ENCODE results near the gene PSMB8.

The PSMB8 gene

DNA sequence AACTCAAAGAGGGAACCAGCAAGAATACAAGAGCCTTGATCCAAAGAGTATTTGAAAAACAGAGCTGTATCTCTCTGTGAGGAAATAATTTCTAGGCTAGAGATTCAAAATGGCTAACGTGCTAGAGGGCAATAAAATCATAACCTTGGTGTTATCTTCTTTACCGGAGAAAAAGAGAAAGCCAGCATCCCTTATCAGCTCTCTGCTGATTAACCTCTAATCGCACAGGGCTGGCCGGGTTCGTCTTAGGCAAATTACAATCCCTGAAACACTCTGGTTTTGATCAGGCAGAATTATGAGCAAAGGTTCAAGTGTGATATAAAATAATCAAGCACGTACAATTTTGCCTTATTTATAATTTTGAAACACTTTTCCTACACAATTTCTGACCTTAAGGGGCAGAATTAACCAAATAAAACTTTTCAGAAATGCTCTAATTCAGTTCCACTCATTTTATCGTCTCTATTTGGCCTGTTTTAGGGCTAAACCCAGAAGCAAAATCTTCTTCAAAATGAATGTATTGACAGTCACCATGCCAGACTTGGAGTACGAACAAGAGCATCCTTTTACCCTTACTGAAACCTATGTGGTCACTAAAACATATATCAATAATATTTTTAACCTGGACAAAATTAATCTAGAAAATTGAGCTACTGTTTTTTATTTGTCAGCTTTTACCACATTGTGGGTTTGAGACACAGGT lies 23.9 kb upstream of the PSMB8 start:
- TF ChIP-seq CTCF (IDR thresholded peaks at IDR 0.05; ENCODE audit: borderline replicate concordance, insufficient read depth, low read depth, low read length): no peak
- H3K4me3 ChIP-seq (ENCODE audit: low read depth, low read length): no peak overlapping the region

DNA sequence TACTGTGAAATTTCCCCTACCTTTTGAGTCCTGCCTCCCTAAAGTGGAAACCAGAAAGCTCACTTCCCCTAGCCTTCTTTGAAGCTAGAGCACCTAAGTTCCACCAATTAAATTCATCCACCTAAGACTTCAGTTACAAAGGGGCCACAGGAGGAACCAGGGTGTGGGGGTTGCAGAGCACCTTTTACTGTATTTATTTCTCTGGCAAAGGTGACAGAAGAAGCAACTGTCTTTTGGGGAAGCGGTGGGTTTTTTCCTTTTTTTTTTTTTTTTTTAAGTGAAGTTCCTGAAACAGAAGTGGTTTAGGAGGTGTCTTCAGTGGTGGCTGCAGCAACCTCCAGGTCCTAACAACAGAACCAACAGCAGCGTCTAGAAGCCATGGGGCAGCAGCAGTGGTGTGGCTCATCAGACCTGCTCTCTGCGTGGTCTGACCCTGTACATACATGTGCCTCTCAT lies 23.2 kb upstream of the PSMB8 start:
- no peak overlapping the region for H3K4me3 ChIP-seq (ENCODE audit: low read depth, low read length)
- TF ChIP-seq CTCF (IDR thresholded peaks at IDR 0.05; ENCODE audit: borderline replicate concordance, insufficient read depth, low read depth, low read length): no peak

DNA sequence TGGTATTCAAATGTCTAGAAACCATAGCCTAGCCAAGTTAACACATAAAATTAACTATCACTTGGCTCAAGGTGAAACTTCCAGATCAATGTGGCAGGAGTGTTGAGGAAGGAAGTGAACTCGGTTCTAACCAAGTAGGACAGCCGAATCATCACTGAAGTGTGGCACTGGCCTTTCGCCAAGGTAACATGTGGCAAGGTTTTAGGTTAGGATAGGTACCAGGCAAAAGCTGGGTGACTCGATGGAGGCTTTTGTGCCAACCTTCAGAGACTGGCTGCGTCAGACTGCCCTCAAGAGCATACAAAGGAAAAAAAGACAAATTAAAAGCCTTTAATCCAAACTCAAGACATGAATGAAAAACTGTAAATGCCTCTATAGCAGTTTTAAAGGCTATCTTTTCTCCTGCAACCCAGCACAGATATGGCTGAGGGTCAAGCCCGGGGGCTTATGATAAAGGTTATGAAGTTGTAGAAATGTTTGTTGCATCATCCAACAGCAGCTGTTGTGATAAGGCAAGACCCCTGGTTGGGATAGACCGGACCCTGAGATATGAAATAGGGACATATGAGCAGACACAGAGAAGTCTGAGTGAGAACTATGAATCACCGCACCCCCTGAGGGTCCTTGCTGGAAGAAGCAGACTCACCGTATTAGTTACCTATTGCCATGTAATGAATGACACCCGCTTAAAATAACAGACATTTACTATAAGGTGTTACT lies 22.0 kb upstream of the PSMB8 start:
- no peak for TF ChIP-seq CTCF (IDR thresholded peaks at IDR 0.05; ENCODE audit: borderline replicate concordance, insufficient read depth, low read depth, low read length)
- no peak overlapping the region for H3K4me3 ChIP-seq (ENCODE audit: low read depth, low read length)

DNA sequence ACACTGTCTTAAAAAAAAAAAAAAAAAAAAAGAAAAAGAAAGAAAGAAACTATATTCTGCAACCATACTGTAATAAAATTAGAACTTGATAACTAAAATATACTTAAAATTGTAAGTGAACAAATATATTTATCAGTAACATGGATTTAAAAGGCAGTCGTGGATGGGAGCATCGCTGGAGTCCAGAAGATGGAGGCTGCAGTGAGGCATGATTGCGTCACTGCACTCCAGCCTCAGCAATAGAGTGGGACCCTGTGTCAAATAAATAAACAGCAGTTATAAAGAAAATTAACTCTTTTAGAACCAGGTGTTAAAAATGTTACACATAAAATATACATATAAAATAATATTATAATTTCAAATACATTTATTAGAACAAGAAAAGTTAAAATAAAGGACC lies 18.9 kb upstream of the PSMB8 start:
- H3K4me3 ChIP-seq (ENCODE audit: low read depth, low read length): no peak overlapping the region
- TF ChIP-seq CTCF (IDR thresholded peaks at IDR 0.05; ENCODE audit: borderline replicate concordance, insufficient read depth, low read depth, low read length): no peak

DNA sequence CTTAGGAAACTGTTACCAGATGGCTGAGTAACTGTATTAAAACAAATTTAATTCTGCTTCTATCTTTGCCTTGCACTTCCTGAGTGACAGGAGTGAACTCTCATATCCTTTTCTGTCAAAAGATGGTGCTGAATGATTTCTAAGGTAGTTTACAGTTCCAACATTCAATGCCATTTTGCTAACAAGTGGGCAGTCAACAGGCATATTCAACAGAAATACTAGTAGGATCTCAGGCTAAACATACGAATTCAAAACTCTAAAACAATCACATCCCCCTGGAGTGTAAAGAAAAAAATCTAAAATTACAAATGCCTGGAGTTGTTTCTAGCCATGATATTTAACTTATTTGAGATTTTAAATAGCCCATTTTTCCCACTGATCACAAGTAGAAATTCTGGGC lies 16.8 kb upstream of the PSMB8 start:
- no peak overlapping the region for H3K4me3 ChIP-seq (ENCODE audit: low read depth, low read length)
- no peak for TF ChIP-seq CTCF (IDR thresholded peaks at IDR 0.05; ENCODE audit: borderline replicate concordance, insufficient read depth, low read depth, low read length)

DNA sequence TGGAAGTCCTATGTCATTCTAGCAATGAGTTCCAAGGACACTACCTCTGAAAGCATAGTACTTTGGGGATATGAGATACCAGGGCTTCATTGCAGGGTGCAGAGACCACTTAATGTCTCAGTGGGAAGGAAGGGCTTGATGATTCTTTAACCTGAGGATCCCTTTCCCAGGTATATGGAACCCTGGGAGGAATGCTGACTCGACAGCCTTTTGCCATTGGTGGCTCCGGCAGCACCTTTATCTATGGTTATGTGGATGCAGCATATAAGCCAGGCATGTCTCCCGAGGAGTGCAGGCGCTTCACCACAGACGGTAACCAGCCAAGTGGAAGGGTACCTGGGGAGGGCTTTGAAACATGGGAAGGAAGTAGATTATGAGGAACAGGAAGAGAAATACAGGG lies 14.3 kb upstream of the PSMB8 start:
- H3K4me3 ChIP-seq (ENCODE audit: low read depth, low read length): no peak overlapping the region
- TF ChIP-seq CTCF (IDR thresholded peaks at IDR 0.05; ENCODE audit: borderline replicate concordance, insufficient read depth, low read depth, low read length): no peak
